ENCODE measurements around the gene ZMYND10.
A peak's percentile ranks its signal among the peaks of the same experiment; 100 is the strongest.

The ZMYND10 gene

DNA sequence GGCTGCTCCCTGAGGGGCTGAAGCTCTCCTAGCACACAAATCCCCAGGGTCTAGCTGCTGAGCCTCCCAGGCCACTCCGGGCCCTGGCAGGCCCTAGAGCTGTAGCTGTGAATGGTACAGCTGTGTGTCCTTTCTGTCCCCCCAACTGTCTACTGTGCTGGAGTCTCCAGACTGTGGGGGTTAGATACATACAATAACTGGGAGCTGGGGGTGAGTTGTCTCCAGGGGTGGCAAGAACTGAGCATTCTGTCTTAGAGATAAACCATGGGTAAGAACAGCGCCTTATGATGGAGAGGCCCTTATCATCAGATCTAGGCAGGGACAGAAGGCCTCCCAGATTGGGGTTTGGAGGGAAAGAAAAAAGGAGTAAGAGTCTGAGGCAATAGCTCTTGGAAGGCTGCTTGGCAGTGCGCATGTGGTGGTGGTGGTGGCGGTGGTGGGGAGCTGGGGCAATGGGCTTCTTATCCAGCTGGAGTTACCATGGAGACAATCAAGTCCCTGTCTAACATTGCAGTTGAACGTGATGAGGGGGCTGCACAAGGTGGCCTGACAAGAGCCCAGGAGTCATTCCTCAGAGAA, 8.7 kb upstream of the ZMYND10 start:
- H3K4me3 ChIP-seq (ENCODE audit: low read length) = no peak overlapping the region
- H3K36me3 ChIP-seq (ENCODE audit: control insufficient read depth, low read depth, low read length) = peaks cover 22% of the 10 kb centered on the region
- peaks cover 12% of the 10 kb centered on the region for H3K4me1 ChIP-seq (ENCODE audit: control insufficient read depth, low read depth, low read length)
- H3K9me3 ChIP-seq (ENCODE audit: control insufficient read depth, low read depth, low read length) = no peaks in the 10 kb centered on the region
- H3K27ac ChIP-seq (ENCODE audit: low read length) = no peak overlapping the region
- no peaks in the 10 kb centered on the region for H3K27me3 ChIP-seq (ENCODE audit: control insufficient read depth, insufficient read depth, low read length)
- H3K9ac ChIP-seq (ENCODE audit: low read length) = no peak overlapping the region

DNA sequence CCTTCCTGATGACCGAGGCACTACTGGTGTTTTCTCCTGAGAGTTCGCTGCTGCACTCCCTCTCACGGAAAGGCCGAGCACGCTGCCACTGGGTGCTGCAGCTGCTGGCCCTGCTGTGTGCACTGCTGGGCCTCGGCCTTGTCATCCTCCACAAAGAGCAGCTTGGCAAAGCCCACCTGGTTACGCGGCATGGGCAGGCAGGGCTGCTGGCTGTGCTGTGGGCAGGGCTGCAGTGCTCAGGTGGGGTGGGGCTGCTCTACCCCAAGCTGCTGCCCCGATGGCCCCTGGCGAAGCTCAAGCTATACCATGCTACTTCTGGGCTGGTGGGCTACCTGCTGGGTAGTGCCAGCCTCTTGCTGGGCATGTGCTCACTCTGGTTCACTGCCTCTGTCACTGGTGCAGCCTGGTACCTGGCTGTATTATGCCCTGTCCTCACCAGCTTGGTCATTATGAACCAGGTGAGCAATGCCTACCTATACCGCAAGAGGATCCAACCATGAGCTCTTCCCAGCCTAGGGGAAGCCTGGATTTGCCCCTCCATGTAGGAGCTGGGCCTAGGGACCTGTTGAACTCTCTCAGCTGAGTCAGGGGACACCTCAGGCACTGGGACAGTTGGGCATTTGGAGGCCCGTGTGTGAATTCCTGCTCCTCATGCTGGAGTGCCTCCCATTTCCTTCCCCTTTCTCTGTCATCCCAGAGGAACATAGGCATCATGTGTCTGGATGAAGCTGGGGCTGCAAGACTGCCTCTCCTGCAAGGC, 7.9 kb upstream of the ZMYND10 start:
- Histone ChIP-seq H3K9me3 (ENCODE audit: control insufficient read depth, low read depth, low read length) (no peaks in the 10 kb centered on the region), H3K36me3 (ENCODE audit: control insufficient read depth, low read depth, low read length) (peaks cover 22% of the 10 kb centered on the region), H3K9ac (ENCODE audit: low read length) (no peak overlapping the region), H3K4me1 (ENCODE audit: control insufficient read depth, low read depth, low read length) (peaks cover 12% of the 10 kb centered on the region), H3K27me3 (ENCODE audit: control insufficient read depth, insufficient read depth, low read length) (no peaks in the 10 kb centered on the region), H3K27ac (ENCODE audit: low read length) (no peak overlapping the region), H3K4me3 (ENCODE audit: low read length) (no peak overlapping the region)

DNA sequence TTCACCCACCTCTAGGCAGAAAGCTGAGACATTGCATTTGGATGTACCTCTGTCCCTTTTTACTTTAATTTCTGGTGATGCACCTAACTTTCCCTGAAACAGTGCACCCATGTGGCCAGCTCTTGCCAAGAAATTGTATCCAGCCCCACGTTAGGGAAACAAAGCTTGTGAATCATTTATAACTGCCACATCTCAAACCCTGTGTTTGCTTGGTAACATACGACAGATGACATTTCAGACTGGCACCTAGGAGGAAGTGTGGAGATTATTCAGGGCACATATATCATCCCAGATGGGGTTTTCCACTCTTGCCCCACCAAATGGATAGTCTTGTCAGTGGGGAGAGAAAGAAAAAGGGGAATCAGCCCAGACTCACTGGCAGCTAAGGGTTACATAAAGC, 7.2 kb upstream of the ZMYND10 start:
- no peak overlapping the region for H3K4me3 ChIP-seq (ENCODE audit: low read length)
- H3K27me3 ChIP-seq (ENCODE audit: control insufficient read depth, insufficient read depth, low read length) = no peaks in the 10 kb centered on the region
- no peak overlapping the region for H3K9ac ChIP-seq (ENCODE audit: low read length)
- H3K27ac ChIP-seq (ENCODE audit: low read length) = no peak overlapping the region
- H3K4me1 ChIP-seq (ENCODE audit: control insufficient read depth, low read depth, low read length) = peaks cover 9% of the 10 kb centered on the region
- H3K9me3 ChIP-seq (ENCODE audit: control insufficient read depth, low read depth, low read length) = no peaks in the 10 kb centered on the region
- H3K36me3 ChIP-seq (ENCODE audit: control insufficient read depth, low read depth, low read length) = peaks cover 22% of the 10 kb centered on the region

DNA sequence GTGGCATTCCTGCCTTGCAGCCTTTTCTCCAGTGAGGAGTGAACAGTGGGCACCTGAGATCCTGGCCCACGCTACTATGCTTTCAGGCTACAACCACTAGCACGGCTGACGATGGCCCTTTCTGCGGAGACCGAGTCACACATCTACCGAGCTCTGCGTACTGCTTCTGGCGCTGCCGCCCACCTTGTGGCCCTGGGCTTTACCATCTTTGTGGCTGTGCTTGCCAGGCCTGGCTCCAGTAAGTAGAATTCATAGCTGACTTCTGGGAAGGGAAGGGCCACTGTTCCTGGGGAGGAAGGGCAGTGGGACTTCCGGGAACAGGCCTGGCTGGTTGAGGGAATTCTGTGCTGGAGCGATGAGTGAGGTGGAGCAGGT, 5.8 kb upstream of the ZMYND10 start:
- Histone ChIP-seq H3K9me3 (ENCODE audit: control insufficient read depth, low read depth, low read length) (no peaks in the 10 kb centered on the region), H3K27ac (ENCODE audit: low read length) (no peak overlapping the region), H3K36me3 (ENCODE audit: control insufficient read depth, low read depth, low read length) (peaks cover 19% of the 10 kb centered on the region), H3K4me3 (ENCODE audit: low read length) (peak overlapping the region; percentile 96), H3K4me1 (ENCODE audit: control insufficient read depth, low read depth, low read length) (peaks cover 8% of the 10 kb centered on the region), H3K9ac (ENCODE audit: low read length) (no peak overlapping the region), H3K27me3 (ENCODE audit: control insufficient read depth, insufficient read depth, low read length) (peaks cover 4% of the 10 kb centered on the region)

DNA sequence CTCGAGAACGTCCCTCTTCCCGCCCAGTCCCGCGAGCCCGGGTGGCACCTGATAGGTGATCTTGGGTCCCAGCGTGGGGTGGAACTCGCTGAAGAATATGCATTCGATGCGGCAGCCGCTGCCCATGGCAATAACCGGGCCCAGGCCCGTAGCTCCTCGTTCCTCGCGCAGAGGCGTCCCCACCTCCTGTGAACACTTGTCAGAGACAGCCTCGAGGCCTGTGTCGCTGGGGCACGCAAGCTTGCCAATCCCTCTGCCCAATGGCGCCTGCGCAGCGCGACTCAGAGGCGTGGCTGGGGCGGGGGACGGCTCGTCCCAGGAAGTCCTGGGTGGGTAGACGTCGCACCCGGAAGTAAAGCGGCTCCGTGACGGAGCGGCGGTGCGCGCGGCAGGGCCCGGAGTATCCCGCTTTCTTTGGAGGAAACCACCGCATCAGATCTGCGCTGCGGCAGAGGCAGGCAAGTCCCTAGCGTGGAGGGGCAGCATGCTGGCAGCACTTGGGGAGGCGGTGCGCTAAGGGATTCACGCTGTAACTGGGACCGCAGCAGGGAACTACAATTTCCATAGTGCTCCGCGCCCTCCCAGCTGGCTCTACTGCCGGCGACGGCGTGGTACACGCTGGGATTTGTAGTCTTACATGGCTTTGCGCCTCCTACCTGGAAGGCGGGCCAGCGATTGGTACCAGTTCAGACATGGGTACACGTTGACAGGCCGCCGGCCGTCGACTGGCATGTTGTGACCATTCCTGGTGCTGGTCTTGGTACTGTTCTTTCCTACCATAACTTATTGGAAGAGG, 5.2 kb upstream of the ZMYND10 start, which contains the start of the genes CYB561D2 and NPRL2:
CYB561D2 (plus strand) TSS at position 336 of the 796 bp plus-strand sequence. CDS start 572 bp downstream, outside the sequence.
NPRL2 (minus strand) TSS at position 249 of the 796 bp plus-strand sequence; CDS start at position 126, 123 bp downstream.
- H3K36me3 ChIP-seq (ENCODE audit: control insufficient read depth, low read depth, low read length) = peaks cover 19% of the 10 kb centered on the region
- no peaks in the 10 kb centered on the region for H3K9me3 ChIP-seq (ENCODE audit: control insufficient read depth, low read depth, low read length)
- peak within 1 kb of the TSS; percentile 96 for H3K4me3 ChIP-seq (ENCODE audit: low read length)
- peak within 1 kb of the TSS; percentile 49 for H3K9ac ChIP-seq (ENCODE audit: low read length)
- no peak within 1 kb of the TSS for H3K27ac ChIP-seq (ENCODE audit: low read length)
- H3K27me3 ChIP-seq (ENCODE audit: control insufficient read depth, insufficient read depth, low read length) = peaks cover 9% of the 10 kb centered on the region
- peaks cover 8% of the 10 kb centered on the region for H3K4me1 ChIP-seq (ENCODE audit: control insufficient read depth, low read depth, low read length)

DNA sequence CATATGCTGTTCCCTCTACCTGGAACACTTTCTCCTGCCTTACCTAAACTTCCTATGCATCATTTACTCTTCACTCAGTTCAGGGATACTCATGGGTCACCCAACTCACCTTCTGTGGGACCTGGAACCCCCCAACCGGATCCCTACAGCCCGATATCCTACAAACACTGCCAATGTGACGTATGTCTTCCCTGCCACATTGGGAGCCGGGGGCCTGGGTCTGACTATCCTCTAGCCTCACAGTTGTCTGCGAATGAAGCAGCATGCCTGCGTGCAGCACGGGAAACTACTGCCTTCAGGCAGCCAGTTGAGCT, 4.6 kb upstream of the ZMYND10 start:
- H3K36me3 ChIP-seq (ENCODE audit: control insufficient read depth, low read depth, low read length) = peaks cover 18% of the 10 kb centered on the region
- peaks cover 8% of the 10 kb centered on the region for H3K4me1 ChIP-seq (ENCODE audit: control insufficient read depth, low read depth, low read length)
- peak overlapping the region; percentile 49 for H3K9ac ChIP-seq (ENCODE audit: low read length)
- H3K27ac ChIP-seq (ENCODE audit: low read length) = no peak overlapping the region
- H3K4me3 ChIP-seq (ENCODE audit: low read length) = peak overlapping the region; percentile 96
- no peaks in the 10 kb centered on the region for H3K9me3 ChIP-seq (ENCODE audit: control insufficient read depth, low read depth, low read length)
- H3K27me3 ChIP-seq (ENCODE audit: control insufficient read depth, insufficient read depth, low read length) = peaks cover 11% of the 10 kb centered on the region

DNA sequence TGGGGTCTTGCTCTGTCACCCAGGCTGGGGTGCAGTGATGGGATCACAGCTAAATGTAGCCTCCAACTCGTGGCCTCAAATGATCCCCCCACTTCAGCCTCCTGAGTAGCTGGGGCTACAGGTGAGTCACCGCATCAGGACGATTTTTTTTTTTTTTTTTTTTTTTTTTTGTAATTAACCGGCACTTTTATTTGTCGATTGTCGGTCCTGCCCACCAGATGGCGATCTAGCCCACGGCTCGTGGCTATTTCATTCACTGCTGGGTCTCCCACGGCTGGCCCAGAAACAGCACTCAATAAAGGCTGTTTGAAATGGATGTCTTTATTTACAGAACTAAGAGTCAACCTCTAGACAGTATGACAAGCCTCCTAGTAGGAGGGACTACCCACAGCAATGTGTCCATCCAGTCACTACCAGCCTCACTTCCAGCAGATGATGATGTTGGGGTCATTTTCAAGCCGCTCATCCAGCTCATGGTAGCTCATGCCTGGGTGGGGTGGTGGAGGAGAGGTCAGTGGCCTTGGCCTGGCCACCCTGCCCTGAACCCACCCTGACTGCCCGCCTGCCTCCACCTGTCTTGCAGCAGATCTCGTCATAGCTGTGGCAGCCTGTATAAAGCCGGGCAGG, 1.8 kb upstream of the ZMYND10 start:
- no peaks in the 10 kb centered on the region for H3K36me3 ChIP-seq (ENCODE audit: control insufficient read depth, low read depth, low read length)
- no peaks in the 10 kb centered on the region for H3K9me3 ChIP-seq (ENCODE audit: control insufficient read depth, low read depth, low read length)
- peaks cover 8% of the 10 kb centered on the region for H3K4me1 ChIP-seq (ENCODE audit: control insufficient read depth, low read depth, low read length)
- H3K9ac ChIP-seq (ENCODE audit: low read length) = no peak overlapping the region
- H3K27ac ChIP-seq (ENCODE audit: low read length) = no peak overlapping the region
- peaks cover 30% of the 10 kb centered on the region for H3K27me3 ChIP-seq (ENCODE audit: control insufficient read depth, insufficient read depth, low read length)
- no peak overlapping the region for H3K4me3 ChIP-seq (ENCODE audit: low read length)

DNA sequence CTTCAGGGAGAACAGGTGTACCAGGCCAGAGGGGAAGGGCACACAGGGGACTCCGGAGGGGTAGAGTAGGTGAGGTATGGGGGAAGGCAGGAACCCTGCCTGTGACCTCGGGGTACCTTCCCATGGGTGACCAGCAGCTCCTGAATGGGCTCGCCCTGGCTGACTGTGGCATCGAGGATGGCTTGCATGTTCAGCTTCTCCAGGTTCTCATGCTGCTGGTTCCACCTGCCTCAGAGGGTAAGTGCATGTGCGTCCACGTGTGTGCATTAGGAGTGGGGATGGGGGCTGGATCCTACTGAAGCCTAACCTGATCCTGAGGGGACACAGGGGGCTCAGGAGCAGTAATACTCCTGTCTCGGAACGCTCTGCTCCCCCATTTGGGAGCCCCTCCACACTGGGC, 524 bp downstream of the ZMYND10 start:
- H3K27ac ChIP-seq (ENCODE audit: low read length) = no peak overlapping the region
- H3K36me3 ChIP-seq (ENCODE audit: control insufficient read depth, low read depth, low read length) = no peaks in the 10 kb centered on the region
- H3K9ac ChIP-seq (ENCODE audit: low read length) = no peak overlapping the region
- H3K27me3 ChIP-seq (ENCODE audit: control insufficient read depth, insufficient read depth, low read length) = peaks cover 52% of the 10 kb centered on the region
- H3K9me3 ChIP-seq (ENCODE audit: control insufficient read depth, low read depth, low read length) = no peaks in the 10 kb centered on the region
- peak overlapping the region; percentile 53 for H3K4me3 ChIP-seq (ENCODE audit: low read length)
- H3K4me1 ChIP-seq (ENCODE audit: control insufficient read depth, low read depth, low read length) = peaks cover under 1% of the 10 kb centered on the region

DNA sequence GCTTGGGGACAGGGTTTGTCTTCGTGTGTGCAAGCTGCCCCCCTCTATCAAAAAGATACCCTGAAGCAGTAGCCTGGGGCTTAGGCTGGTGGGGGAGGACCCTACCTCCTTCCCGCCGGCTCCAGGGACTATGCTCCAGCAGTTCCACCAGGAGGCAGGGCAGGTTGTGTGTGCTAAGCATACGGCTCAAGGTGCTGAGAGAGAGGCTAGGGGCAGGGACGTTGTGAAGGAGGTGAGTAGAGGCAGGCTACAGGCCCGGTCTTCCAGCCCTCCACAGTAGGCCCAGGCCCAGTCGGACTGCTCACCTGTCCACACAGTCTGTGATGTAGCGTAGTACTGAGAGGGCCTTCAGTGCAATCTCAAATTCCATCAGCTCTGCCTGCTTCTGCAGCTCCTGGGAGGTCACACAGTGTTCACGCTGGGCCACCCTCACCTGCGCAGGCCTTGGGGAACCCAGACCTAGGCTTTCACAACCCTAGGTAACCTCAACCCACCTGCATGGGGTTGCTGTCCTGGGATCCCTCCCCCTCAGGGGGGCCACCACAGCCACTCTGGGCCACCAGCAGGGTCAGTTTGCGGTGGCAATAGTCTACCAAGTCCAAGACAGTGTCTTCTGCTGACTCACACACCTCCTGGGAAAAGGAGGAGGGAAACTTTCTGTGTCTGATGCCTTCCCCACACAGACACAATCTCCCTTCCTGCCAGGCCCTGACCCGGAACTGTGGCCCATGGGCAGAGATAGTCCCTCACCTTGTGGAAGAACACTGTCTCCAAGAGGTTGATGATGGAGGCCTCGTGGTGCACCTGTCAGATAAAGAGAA, 2.5 kb downstream of the ZMYND10 start:
- Histone ChIP-seq H3K9me3 (ENCODE audit: control insufficient read depth, low read depth, low read length) (no peaks in the 10 kb centered on the region), H3K4me1 (ENCODE audit: control insufficient read depth, low read depth, low read length) (no peaks in the 10 kb centered on the region), H3K27ac (ENCODE audit: low read length) (no peak overlapping the region), H3K36me3 (ENCODE audit: control insufficient read depth, low read depth, low read length) (no peaks in the 10 kb centered on the region), H3K27me3 (ENCODE audit: control insufficient read depth, insufficient read depth, low read length) (peaks cover 71% of the 10 kb centered on the region), H3K4me3 (ENCODE audit: low read length) (no peak overlapping the region), H3K9ac (ENCODE audit: low read length) (no peak overlapping the region)

DNA sequence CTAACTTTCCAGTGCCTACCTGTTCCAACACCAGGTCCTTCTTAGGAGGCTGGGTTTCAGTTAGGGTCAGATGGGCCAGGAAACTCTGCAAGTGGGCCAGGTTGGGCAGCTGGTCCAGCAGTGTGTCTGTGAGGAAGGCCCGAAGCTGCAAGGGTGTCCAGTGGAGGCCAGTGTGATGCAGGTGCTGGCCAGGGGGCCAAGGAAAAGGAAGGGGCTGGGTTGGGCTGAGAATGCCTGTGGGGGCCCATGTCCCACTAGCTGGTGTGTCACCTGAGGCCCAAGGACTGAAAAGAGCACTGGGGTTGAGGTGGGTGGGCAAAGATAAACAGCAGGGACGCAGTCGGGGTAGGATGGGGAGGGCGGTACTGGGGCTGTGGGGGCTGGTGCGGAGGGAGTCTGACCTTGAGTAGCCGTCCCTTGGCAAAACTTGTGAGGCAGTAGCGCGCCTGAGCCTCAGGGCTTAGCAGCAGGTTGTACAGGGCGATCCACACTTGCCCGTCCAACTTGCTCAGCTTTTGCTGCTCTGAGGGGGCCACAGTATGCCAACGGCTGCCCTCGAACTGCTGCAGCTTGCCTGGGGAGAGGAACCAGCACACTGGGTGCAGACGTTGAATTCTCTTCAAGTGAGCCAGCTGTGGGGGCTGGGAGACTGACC, 3.4 kb downstream of the ZMYND10 start:
- Histone ChIP-seq H3K27me3 (ENCODE audit: control insufficient read depth, insufficient read depth, low read length) (peaks cover 71% of the 10 kb centered on the region), H3K4me3 (ENCODE audit: low read length) (no peak overlapping the region), H3K9ac (ENCODE audit: low read length) (no peak overlapping the region), H3K36me3 (ENCODE audit: control insufficient read depth, low read depth, low read length) (no peaks in the 10 kb centered on the region), H3K4me1 (ENCODE audit: control insufficient read depth, low read depth, low read length) (no peaks in the 10 kb centered on the region), H3K27ac (ENCODE audit: low read length) (no peak overlapping the region), H3K9me3 (ENCODE audit: control insufficient read depth, low read depth, low read length) (no peaks in the 10 kb centered on the region)
